ENCODE results near the gene GADD45A.
A peak's percentile ranks its signal among the peaks of the same experiment; 100 is the strongest.

GADD45A gene

GRCh38 chr1:67672260-67672803, 12.7 kb upstream of the GADD45A start:
- no peak for DNase-seq

DNA sequence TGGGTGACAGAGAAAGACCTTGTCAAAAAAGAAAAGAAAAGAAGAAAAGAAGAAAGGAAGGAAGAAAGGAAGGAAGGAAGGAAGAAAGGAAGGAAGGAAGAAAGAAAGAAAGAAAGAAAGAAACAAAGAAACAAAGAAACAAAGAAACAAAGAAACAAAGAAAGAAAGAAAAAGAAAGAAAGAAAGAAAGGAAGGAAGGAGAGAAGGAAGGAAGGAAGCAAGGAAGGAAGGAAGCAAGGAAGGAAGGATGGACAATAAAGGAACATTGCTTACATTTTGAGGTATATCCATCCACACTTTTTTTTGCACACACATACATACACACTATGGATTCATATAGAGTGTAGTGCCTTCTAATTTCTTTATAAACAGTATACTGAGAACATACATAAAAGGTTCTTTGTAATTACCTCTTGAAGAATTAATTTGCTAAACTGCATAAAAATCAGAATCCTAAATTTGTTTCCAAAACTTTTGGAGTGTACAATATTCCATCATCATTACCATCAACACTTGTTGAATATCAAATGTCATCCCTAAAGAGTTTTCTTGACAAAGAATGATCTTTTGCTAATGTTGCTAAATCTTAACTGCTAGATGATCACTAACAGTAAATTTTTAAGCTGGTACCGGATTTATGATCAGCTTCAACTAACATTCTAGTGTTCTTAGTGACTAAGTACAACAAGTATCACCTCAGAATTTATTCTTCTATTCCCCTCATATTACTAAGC, 11.4 kb upstream of the GADD45A start:
- DNase-seq: no peak

GRCh38 chr1:67674260-67675011, 10.6 kb upstream of the GADD45A start:
- DNase-seq: peak; percentile 57

DNA sequence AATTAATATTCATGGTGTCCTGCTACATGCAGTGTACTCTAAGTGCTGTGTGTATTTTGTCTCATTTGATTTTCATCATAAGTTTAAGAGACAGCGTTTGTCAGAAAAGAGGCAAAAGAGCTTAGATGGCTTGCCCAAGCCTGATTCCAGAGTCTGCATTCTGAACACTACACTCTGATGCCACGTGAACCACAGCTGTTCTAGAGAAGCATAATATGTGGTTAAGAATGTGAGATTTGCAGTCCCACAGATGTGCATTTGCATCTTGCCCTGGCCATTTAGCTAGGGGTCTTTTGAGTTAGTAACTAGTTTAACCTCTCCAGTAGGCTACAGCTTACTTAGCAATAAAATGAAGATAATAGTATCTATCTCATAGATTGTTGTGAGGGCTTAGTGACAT, 9.2 kb upstream of the GADD45A start:
- no peak for DNase-seq

DNA sequence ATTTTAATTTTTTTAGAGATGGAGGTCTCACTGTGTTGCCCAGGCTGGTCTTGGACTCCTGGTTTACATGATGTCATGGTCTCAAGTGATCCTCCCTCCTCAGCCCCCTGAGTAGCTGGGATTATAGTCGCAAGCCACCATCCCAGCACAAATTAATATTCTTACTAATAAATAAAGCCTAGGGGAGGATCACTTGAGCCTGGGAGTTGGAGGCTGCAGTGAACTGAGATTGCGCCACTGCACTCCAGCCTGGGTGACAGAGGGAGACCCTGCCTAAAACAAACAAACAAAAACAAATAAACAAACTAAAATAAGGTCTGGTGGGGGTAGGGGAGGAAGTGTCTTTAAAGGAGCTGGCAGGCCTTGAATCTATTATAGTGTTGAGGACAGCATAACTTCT, 8.7 kb upstream of the GADD45A start:
- no peak for DNase-seq

DNA sequence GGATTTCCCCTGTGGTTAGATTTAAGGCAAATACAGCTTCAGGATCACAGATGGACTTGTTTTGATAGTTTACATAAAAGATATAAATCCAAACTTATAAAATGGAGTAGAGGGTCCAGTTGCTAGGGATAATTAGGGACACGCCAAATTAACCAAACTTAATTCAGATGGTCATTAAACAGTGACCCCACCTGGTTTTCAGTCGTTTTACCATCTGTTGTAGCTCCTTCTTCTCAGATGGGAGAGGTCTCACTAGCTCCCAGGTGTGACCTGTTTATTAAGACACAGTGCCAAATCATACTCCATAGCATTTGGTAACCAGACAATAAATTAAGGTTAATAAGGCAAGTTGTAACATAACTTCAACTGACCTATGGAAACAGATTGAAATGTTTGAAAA, 8.1 kb upstream of the GADD45A start:
- no peak for DNase-seq

- no peak for DNase-seq
These were observed 7.6 kb upstream of the GADD45A start for GRCh38 chr1:67677408-67677807.

- no peak for DNase-seq
These were observed 7.1 kb upstream of the GADD45A start for GRCh38 chr1:67677930-67678329.

DNA sequence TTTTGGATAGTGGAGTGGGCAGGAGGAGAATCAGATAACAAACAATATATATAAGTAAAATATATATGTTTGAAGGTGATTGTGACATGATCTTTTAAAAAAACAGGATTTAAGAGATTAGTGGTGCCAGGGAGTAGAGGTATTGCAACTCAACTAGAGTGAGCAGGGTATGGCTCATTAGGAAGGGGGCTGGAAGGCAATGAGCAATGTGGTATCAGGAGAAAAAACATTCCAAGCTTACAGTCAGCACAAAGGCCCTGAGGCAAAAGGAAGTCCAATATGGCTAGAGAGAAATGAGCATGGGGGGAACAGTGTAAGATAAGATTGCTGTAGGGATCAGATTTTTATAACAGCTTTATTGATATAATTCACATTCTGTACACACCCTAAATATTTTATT, 5.3 kb upstream of the GADD45A start:
- no peak for DNase-seq

- DNase-seq: no peak
These were observed 4.5 kb upstream of the GADD45A start for GRCh38 chr1:67680486-67680885.

- DNase-seq: no peak
These were observed 2.3 kb upstream of the GADD45A start for GRCh38 chr1:67682659-67683197.

DNA sequence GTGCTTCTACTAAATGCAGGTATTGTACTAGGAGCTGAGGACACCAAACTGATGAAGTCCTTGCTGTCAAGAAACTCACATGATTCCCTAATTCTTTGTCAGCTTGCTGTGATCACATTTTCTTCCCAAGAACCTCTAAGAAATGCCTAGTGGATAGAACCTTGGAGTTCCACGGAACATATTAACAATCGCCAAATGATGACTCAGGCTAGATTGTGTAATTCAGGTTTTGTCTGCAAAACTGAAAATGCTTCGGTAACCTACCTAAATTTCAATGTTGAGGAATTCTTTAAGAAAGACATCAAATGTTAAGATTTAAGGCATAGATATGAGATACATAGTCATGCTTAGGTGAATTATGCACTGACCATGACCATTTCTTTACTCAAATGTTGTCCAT, 1.7 kb upstream of the GADD45A start:
- DNase-seq: no peak

GRCh38 chr1:67683766-67684525, 1.1 kb upstream of the GADD45A start:
- DNase-seq: no peak

GRCh38 chr1:67684526-67685066, 405 bp upstream of the GADD45A start:
- DNase-seq: no peak

- peak; percentile 66 for DNase-seq
These were observed 711 bp downstream of the GADD45A start for GRCh38 chr1:67685558-67686266.

- DNase-seq: peak; percentile 63
These were observed 1.5 kb downstream of the GADD45A start for GRCh38 chr1:67686267-67687197.

GRCh38 chr1:67687198-67687545, 2.2 kb downstream of the GADD45A start:
- no peak for DNase-seq

DNA sequence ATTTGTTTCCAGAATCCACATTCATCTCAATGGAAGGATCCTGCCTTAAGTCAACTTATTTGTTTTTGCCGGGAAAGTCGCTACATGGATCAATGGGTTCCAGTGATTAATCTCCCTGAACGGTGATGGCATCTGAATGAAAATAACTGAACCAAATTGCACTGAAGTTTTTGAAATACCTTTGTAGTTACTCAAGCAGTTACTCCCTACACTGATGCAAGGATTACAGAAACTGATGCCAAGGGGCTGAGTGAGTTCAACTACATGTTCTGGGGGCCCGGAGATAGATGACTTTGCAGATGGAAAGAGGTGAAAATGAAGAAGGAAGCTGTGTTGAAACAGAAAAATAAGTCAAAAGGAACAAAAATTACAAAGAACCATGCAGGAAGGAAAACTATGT, 2.6 kb downstream of the GADD45A start:
- DNase-seq: no peak

GRCh38 chr1:67688526-67689219, 3.7 kb downstream of the GADD45A start:
- no peak for DNase-seq

GRCh38 chr1:67689267-67690017, 4.4 kb downstream of the GADD45A start:
- no peak for DNase-seq

Measured in CD4-positive, alpha-beta T cell treated with Interleukin-17A for 4 hours (primary cell).